Activated T-helper 1 cell treated with anti-CD3 and anti-CD28 coated beads, Interleukin-12 subunit alpha, Interleukin-12 subunit beta, Interleukin-2, Interleukin-4 antibody, amounts not matched to agents 30 ng/mL and 10 ng/mL and 1 ng/mL, durations not matched to agents 14 hours and 24 hours and 36 hours (primary cell): ENCODE results near the gene CFAP20. TPM values are rescaled to one million over a fixed set of nuclear protein-coding genes. Genes with fewer than 3 reads are reported as not detected.
"Not testable (repeated sequence)": the region's sequence is repeated elsewhere in the genome, so short reads cannot be mapped to it uniquely, and the experiment has no call there.

Experiments used
- DNase-seq: peaks from one replicate; pipeline ENCODE4 v3.0.0; 2021; ENCODE audit warnings: low spot score
- H3K27ac Mint-ChIP-seq: one replicate; pipeline ENCODE4 v1.8.0; 2021; ENCODE audit warnings: mild to moderate bottlenecking, mixed read lengths
- H3K27me3 Mint-ChIP-seq: one replicate; pipeline ENCODE4 v1.8.0; 2022; ENCODE audit warnings: mild to moderate bottlenecking, moderate library complexity, mixed read lengths; ENCODE audit not compliant: insufficient read depth
- H3K36me3 Mint-ChIP-seq: one replicate; pipeline ENCODE4 v1.8.0; 2021; ENCODE audit warnings: low read depth, mixed read lengths
- H3K4me1 Mint-ChIP-seq: one replicate; pipeline ENCODE4 v1.8.0; 2021; ENCODE audit warnings: low read depth, mixed read lengths
- H3K4me3 Mint-ChIP-seq: one replicate; pipeline ENCODE4 v1.8.0; 2021; ENCODE audit warnings: mild to moderate bottlenecking, moderate library complexity, mixed read lengths
- H3K9me3 Mint-ChIP-seq: one replicate; pipeline ENCODE4 v1.8.0; 2021; ENCODE audit warnings: mixed read lengths
- intact Hi-C: fragments of 100-400 bp; cut with micrococcal nuclease; formaldehyde crosslinking; loops from one replicate; pipeline ENCODE4 v1.15.1; 2024
- total RNA-seq: library from RNA; stranded (reverse); gene quantifications from 2 replicates; pipeline ENCODE4 v1.2.3, GENCODE V29; 2022

Gene CFAP20
- total RNA-seq, 1 donor from 2014 or later: 64.9 TPM

GRCh38 chr16:58105631-58106030 lies 23.6 kb downstream of the CFAP20 start:
- Mint-ChIP-seq H3K36me3 (no peaks in the 10 kb centered on the region), H3K27ac (no peak overlapping the region), H3K4me1 (peaks cover 8% of the 10 kb centered on the region), H3K4me3 (no peak overlapping the region), H3K27me3 (peaks cover 1% of the 10 kb centered on the region), H3K9me3 (no peaks in the 10 kb centered on the region)
- DNase-seq: no peak
- intact Hi-C loops: no loop called here

- Mint-ChIP-seq H3K4me1 (peaks cover 8% of the 10 kb centered on the region), H3K36me3 (no peaks in the 10 kb centered on the region), H3K27ac (no peak overlapping the region), H3K9me3 (no peaks in the 10 kb centered on the region), H3K4me3 (no peak overlapping the region), H3K27me3 (peaks cover 1% of the 10 kb centered on the region)
- intact Hi-C loops: no loop called here
- DNase-seq: no peak
Observed at GRCh38 chr16:58102665-58103392, 26.4 kb downstream of the CFAP20 start.

- peaks cover 11% of the 10 kb centered on the region for H3K4me1 Mint-ChIP-seq
- no peaks in the 10 kb centered on the region for H3K27me3 Mint-ChIP-seq
- H3K27ac Mint-ChIP-seq: no peak overlapping the region
- no peak overlapping the region for H3K4me3 Mint-ChIP-seq
- intact Hi-C loops: no loop called here
- no peaks in the 10 kb centered on the region for H3K36me3 Mint-ChIP-seq
- no peak for DNase-seq
- H3K9me3 Mint-ChIP-seq: no peaks in the 10 kb centered on the region
Observed at GRCh38 chr16:58099956-58100300, 29.3 kb downstream of the CFAP20 start.

- H3K36me3 Mint-ChIP-seq: no peaks in the 10 kb centered on the region
Observed at GRCh38 chr16:58099097-58099955, 29.9 kb downstream of the CFAP20 start.

GRCh38 chr16:58098207-58099096 lies 30.7 kb downstream of the CFAP20 start:
- no peaks in the 10 kb centered on the region for H3K36me3 Mint-ChIP-seq

More at GRCh38 chr16:58099097-58099955, 29.9 kb downstream of the CFAP20 start:
- H3K27me3 Mint-ChIP-seq: no peaks in the 10 kb centered on the region
- no peak overlapping the region for H3K27ac Mint-ChIP-seq
- DNase-seq: no peak
- intact Hi-C loops: no loop called here
- H3K9me3 Mint-ChIP-seq: no peaks in the 10 kb centered on the region
- H3K4me3 Mint-ChIP-seq: no peak overlapping the region
- peaks cover 11% of the 10 kb centered on the region for H3K4me1 Mint-ChIP-seq

GRCh38 chr16:58096249-58096648 lies 32.9 kb downstream of the CFAP20 start:
- Mint-ChIP-seq H3K27me3 (no peaks in the 10 kb centered on the region), H3K36me3 (no peaks in the 10 kb centered on the region), H3K27ac (no peak overlapping the region), H3K4me3 (no peak overlapping the region), H3K4me1 (peaks cover 11% of the 10 kb centered on the region), H3K9me3 (no peaks in the 10 kb centered on the region)
- no peak for DNase-seq
- intact Hi-C loops: no loop called here

More at GRCh38 chr16:58098207-58099096, 30.7 kb downstream of the CFAP20 start:
- Mint-ChIP-seq H3K27ac (no peak overlapping the region), H3K9me3 (no peaks in the 10 kb centered on the region), H3K4me1 (peaks cover 11% of the 10 kb centered on the region), H3K4me3 (no peak overlapping the region), H3K27me3 (no peaks in the 10 kb centered on the region)
- no peak for DNase-seq
- intact Hi-C loops: no loop called here

GRCh38 chr16:58095575-58095960 lies 33.6 kb downstream of the CFAP20 start:
- H3K9me3 Mint-ChIP-seq, H3K27me3 Mint-ChIP-seq, H3K36me3 Mint-ChIP-seq, H3K4me3 Mint-ChIP-seq, DNase-seq, intact Hi-C loops, H3K27ac Mint-ChIP-seq: not testable (repeated sequence)
- H3K4me1 Mint-ChIP-seq: peaks cover 11% of the 10 kb centered on the region

- Mint-ChIP-seq H3K36me3 (no peaks in the 10 kb centered on the region), H3K27me3 (no peaks in the 10 kb centered on the region), H3K27ac (no peak overlapping the region), H3K4me1 (peaks cover 11% of the 10 kb centered on the region), H3K4me3 (no peak overlapping the region), H3K9me3 (no peaks in the 10 kb centered on the region)
- DNase-seq: no peak
- intact Hi-C loops: no loop called here
Observed at GRCh38 chr16:58094791-58095574, 34.2 kb downstream of the CFAP20 start.

GRCh38 chr16:58094026-58094425 lies 35.2 kb downstream of the CFAP20 start:
- Mint-ChIP-seq H3K4me3 (no peak overlapping the region), H3K36me3 (no peaks in the 10 kb centered on the region), H3K27ac (no peak overlapping the region), H3K9me3 (no peaks in the 10 kb centered on the region), H3K27me3 (no peaks in the 10 kb centered on the region), H3K4me1 (peaks cover 11% of the 10 kb centered on the region)
- intact Hi-C loops: no loop called here
- no peak for DNase-seq

GRCh38 chr16:58090396-58090795 lies 38.8 kb downstream of the CFAP20 start:
- H3K9me3 Mint-ChIP-seq, H3K4me1 Mint-ChIP-seq, H3K27ac Mint-ChIP-seq, H3K4me3 Mint-ChIP-seq, H3K27me3 Mint-ChIP-seq, intact Hi-C loops, H3K36me3 Mint-ChIP-seq, DNase-seq: not testable (repeated sequence)

GRCh38 chr16:58088091-58088490 lies 41.1 kb downstream of the CFAP20 start:
- no peaks in the 10 kb centered on the region for H3K4me1 Mint-ChIP-seq
- no peaks in the 10 kb centered on the region for H3K36me3 Mint-ChIP-seq
- no peak for DNase-seq
- no peak overlapping the region for H3K27ac Mint-ChIP-seq
- H3K27me3 Mint-ChIP-seq: no peaks in the 10 kb centered on the region
- H3K4me3 Mint-ChIP-seq: no peak overlapping the region
- H3K9me3 Mint-ChIP-seq: no peaks in the 10 kb centered on the region
- intact Hi-C loops: no loop called here

GRCh38 chr16:58087209-58087913 lies 41.8 kb downstream of the CFAP20 start:
- intact Hi-C loops: no loop called here
- Mint-ChIP-seq H3K9me3 (no peaks in the 10 kb centered on the region), H3K27ac (no peak overlapping the region), H3K36me3 (no peaks in the 10 kb centered on the region), H3K27me3 (no peaks in the 10 kb centered on the region), H3K4me3 (no peak overlapping the region), H3K4me1 (no peaks in the 10 kb centered on the region)
- no peak for DNase-seq
